HPDE6-E6E7 (cell line): ENCODE measurements around the gene RGS6.

Source experiments
- DNase-seq: peaks from one replicate; pipeline ENCODE4 v3.0.0; 2011; ENCODE audit warnings: missing footprints; ENCODE audit errors: extremely low spot score

Gene RGS6

GRCh38 chr14:72607386-72608130 lies 675.3 kb downstream of the RGS6 start:
- DNase-seq, result no peak

DNA sequence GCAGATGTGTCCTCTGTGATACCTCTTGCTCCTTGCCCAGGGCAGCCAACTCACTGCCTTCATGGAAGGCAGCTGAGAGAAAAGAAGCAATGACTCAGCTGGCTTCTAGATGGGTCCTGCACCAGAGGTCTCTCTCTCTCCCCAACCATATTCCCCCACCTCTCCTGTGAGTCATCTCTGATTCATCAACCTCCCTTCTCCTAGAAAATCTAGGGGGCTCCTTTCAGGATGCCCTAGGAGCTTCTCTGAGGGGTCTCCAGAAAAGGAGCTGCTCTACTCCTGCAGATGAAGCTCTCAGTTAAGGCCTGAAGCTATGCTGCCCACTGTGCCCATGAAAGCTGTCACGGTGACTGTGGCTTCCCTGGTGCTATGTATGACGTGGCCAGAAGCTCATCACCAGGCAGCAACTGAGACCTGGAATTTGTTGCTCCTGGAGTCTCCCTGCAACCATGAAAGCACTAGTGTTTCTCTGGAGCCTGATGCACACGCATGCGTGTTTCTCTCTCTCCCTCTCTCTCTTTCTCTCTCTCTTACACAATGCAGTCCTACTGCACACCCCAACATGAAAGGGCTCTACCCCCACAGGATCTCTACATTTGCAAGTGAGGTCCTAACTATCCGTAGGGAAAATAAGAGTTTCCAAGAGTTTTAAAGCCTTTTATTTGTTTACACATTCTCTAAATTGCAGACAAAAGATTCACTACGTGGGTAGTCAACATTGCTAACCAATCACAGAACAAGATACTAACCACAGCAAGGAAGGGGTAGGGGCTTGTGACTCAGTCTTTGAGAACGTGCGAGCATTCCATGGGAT lies 676.4 kb downstream of the RGS6 start:
- peak; percentile 92 for DNase-seq

- no peak for DNase-seq
Observed at GRCh38 chr14:72609205-72609916, 677.1 kb downstream of the RGS6 start.

DNA sequence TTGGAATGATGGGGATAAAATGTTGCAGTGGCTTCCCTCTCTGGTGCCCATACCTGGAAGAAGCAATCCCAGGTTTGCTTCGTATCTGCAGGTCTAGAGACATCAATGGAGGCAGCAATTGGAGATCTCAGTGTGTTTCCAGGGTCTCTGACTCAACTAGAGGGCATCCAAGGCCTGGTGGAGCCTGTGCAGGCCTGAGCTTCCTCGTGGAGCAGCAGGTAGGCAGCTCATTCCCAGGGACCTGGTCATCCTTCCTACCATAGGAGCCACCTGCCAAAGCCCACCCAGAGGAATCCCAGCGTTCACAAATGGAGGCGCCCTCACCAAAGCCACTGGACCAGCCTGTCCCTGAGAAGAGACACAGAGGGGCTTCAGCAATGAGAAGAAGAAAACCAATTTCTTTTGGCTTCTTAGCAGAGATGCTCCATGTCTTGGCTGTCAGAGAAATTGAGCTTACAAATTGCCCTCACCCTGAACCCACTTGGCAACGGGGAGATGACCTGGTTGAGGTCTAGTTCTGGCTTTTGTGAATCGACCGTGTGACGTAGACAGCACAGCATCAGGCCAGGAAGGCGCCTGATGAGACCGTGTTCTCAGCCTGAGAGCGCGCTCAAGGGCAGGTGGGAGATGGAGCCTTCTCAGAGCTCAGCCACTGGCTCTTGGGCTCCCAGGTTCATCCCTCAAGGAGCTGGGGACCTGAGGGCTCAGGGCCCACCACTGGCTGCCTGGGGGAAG lies 678.0 kb downstream of the RGS6 start:
- no peak for DNase-seq

DNA sequence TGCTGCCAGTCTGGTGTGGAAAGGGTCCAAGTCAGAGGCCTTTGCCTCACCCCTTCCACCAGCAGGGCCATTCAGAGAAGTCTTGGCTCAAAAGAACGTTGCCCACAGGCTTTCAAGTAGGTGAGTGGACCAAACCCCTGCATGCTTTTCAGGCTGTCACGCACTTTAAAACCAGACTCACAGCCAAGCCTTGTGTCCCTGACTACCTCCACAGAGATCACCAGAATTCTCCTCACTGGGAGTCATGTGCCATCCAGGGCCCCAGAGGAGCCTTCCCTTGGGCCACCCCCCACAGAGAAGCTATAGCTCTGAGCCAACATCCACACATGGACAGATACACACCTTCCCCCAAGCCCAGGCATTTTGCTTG lies 678.6 kb downstream of the RGS6 start:
- no peak for DNase-seq

GRCh38 chr14:72611506-72611905 lies 679.3 kb downstream of the RGS6 start:
- DNase-seq, result no peak

DNA sequence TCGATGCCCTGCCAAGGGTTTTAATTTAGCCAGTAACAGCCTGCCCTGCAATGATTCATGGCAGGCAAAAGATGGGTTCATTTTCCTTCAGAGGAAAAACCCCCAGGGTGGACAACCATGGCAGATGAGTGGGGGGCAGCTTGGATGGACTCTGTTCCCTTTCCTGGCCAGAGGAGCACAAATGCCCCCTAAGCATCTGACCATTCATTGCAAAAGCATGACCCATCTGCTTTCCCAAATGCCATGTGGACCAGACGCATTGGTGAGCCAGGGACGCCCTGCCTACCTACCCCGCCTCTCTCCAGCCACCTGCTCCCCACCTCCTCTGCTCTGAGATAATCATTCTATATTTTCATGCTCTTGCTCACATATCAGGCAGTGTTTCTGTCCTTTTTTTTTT lies 679.8 kb downstream of the RGS6 start:
- DNase-seq, result no peak

DNA sequence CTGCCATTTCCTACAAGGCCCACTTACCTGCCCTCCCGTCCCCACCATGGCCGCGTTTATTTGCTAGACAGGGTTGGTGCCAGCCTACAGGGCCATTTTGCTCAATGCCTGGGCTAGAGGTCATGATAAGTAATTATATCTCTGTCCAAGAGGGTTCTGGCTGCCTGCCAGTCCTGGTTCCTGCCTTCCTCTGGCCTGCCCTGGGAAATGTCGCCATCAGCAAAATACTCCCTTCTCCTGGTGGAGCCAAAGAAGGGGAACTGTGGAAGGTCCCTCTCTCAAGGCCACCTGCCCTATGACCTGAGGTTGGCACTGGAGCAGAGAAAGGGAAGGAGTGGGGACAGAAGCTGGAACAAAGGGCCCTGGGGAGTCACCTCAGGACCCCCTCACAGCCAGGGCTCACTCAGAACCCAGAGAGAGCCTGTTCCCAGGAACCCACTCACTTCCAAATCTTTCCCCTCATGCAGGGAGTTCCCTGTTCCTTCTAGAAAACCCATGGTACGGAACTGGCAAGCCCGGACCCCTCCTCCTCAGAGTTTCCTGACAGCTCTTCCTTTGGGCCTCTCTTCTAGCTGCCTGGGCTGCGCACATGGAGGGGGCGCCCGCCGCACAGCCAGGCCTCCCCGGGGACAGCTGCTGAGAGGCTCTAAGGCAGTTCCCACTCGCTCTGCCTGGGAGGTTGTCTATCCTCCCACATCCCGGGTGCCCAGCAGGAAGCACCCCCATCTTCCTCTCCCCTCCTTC lies 681.2 kb downstream of the RGS6 start:
- DNase-seq, result no peak

GRCh38 chr14:72613975-72614319 lies 681.7 kb downstream of the RGS6 start:
- DNase-seq, result no peak

GRCh38 chr14:72614365-72614764 lies 682.1 kb downstream of the RGS6 start:
- DNase-seq, result no peak

- DNase-seq, result no peak
Observed at GRCh38 chr14:72614891-72615415, 682.7 kb downstream of the RGS6 start.

DNA sequence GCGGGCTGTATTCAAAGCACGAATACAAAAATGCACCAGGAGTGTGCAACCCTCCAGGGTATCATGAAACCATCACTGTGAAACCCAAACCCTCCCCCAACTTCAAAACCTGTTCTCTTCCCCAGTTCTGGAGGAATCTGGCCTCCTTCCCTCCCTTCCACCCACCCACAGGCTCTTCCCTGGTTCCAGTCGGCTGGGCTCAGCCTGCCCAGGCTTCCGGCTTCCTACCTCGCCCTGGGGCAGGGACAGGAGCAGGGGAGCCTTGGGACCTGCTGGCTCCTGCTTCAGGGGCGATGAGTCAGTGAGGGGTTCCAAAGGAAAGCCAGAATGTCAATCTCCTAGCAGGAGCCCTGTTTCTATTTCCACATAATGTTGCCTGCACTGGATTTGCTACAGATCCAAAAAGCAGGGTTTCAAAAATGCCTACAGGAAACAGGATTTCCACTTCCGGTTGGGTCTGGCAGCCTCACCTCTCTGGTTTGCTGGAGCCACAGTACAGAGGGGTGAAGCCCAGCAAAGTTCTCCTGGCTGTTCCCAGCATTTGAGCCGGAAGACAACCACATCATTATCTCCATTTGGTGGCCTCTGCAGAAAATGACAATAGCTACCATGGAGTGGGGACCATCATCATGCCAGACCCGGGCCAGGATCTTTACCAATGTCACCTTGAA lies 683.4 kb downstream of the RGS6 start:
- DNase-seq, result peak; percentile 77
